K562 (cell line): ENCODE data around the gene SYNGR3. TPM values are rescaled to one million over a fixed set of nuclear protein-coding genes. Genes with fewer than 3 reads are reported as not detected.
A peak's percentile ranks its signal among the peaks of the same experiment; 100 is the strongest.

Experiments used
- FIP1L1 ChIP-seq: fragments of 200-400 bp; formaldehyde crosslinking; IDR thresholded peaks from 2 replicates; pipeline ENCODE4 v1.6.1; 2018; ENCODE audit warnings: mild to moderate bottlenecking, low read depth, low read length; ENCODE audit not compliant: poor library complexity, severe bottlenecking
- KAT7 ChIP-seq: sonication (generic); formaldehyde crosslinking; IDR thresholded peaks from 2 replicates; pipeline ENCODE4 v1.8.0; 2022; ENCODE audit warnings: missing genetic modification reagents, mild to moderate bottlenecking, borderline replicate concordance
- MAZ ChIP-seq, 2 experiments: fragments of 450-650 bp in 1 of 2; sonication (generic) in 1 of 2; formaldehyde crosslinking; IDR thresholded peaks in 1 of 2; conservative IDR thresholded peaks in 1 of 2; 2 replicates each; pipeline versions ENCODE4 v1.4.0 to v1.5.0; 2020; ENCODE audit warnings: mild to moderate bottlenecking in 1 of 2, missing genetic modification reagents in 1 of 2
- MEIS2 ChIP-seq: fragments of 450-650 bp; IDR thresholded peaks from 2 replicates; pipeline ENCODE4 v1.6.1; 2014; ENCODE audit warnings: mild to moderate bottlenecking; ENCODE audit not compliant: partially characterized antibody
- MGA ChIP-seq: fragments of 450-650 bp; IDR thresholded peaks from 2 replicates; pipeline ENCODE4 v1.6.1; 2016; ENCODE audit warnings: mild to moderate bottlenecking, moderate library complexity
- NELFE ChIP-seq: IDR thresholded peaks from 2 replicates; pipeline ENCODE4 v1.6.1; 2011; ENCODE audit warnings: mild to moderate bottlenecking; ENCODE audit not compliant: insufficient read depth, insufficient read length
- SP2 ChIP-seq: IDR thresholded peaks from 2 replicates; pipeline ENCODE4 v1.6.1; 2011; ENCODE audit warnings: mild to moderate bottlenecking, low read depth, low read length, moderate library complexity; ENCODE audit not compliant: poor library complexity, severe bottlenecking; ENCODE audit errors: extremely low read depth
- TFAP4 ChIP-seq: sonication (generic); formaldehyde crosslinking; IDR thresholded peaks from 2 replicates; pipeline ENCODE4 v1.8.0; 2022; ENCODE audit warnings: missing genetic modification reagents, mild to moderate bottlenecking, moderate library complexity, borderline replicate concordance
- ZBTB1 ChIP-seq: sonication (generic); formaldehyde crosslinking; IDR thresholded peaks from 2 replicates; pipeline ENCODE4 v1.8.1; 2023; ENCODE audit warnings: missing genetic modification reagents, low read depth, mild to moderate bottlenecking, borderline replicate concordance
- ZNF347 ChIP-seq: fragments of 450-650 bp; formaldehyde crosslinking; IDR thresholded peaks from 2 replicates; pipeline ENCODE4 v1.4.0; 2020; ENCODE audit warnings: low read depth, mild to moderate bottlenecking, moderate library complexity
- ZNF436 ChIP-seq: fragments of 250-450, 450-650 bp; sonication (Bioruptor Pico); formaldehyde crosslinking; IDR thresholded peaks from 2 replicates; pipeline ENCODE4 v1.7.0; 2020; ENCODE audit warnings: mild to moderate bottlenecking
- polyA plus RNA-seq, 8 experiments: library from polyadenylated mRNA; depleted of rRNA in 4 of 8; stranded (reverse) in 5 of 8; unstranded in 3 of 8; fragments of >200 nt; fragmentation: Nextera tagmentation in 2 of 8; fragmentation: Illumina TruSeq in 1 of 8; extraction: Ambion mirVana in 2 of 8; extraction: Trizol in 1 of 8; gene quantifications; 2 replicates each; pipeline versions ENCODE4 v1.2.1 to v1.2.3, GENCODE V29; 2011 to 2014; ENCODE audit warnings: inconsistent platforms in 1 of 8, missing spikeins in 1 of 8
- total RNA-seq, 7 experiments: library from RNA; depleted of rRNA in 6 of 7; stranded (reverse); fragments of >200 nt in 6 of 7; fragmentation: Illumina TruSeq in 2 of 7; extraction: Trizol in 2 of 7; gene quantifications; 2 replicates each; pipeline versions ENCODE4 v1.2.1 to v1.2.3, GENCODE V29; 2011 to 2021; ENCODE audit warnings: low replicate concordance in 1 of 7

SYNGR3 gene
- total and polyA plus RNA-seq, 9 of the 15 experiments (the other 6 are each of a cell fraction or from before 2014, with no cell fraction given): 3.7 to 69.2 (median 36.3) TPM

GRCh38 chr16:1942810-1943726 is 46.7 kb upstream of the SYNGR3 start, which contains the start of gene MSRB1 (continued):
- TF ChIP-seq MGA (no peak), NELFE (no peak), ZBTB1 (no peak), MAZ (CRISPR knock-in tag; conservative IDR thresholded peaks at IDR 0.05 in 1 of 2, IDR thresholded peaks at IDR 0.05 in 1 of 2) (peak; percentile 49 to 61; a peak in 2 of 4 replicates), KAT7 (CRISPR knock-in tag) (no peak), FIP1L1 (peak; percentile 24), ZNF347 (no peak), MEIS2 (no peak), ZNF436 (CRISPR knock-in tag) (no peak), SP2 (peak; percentile 37), TFAP4 (CRISPR knock-in tag) (peak; percentile 90)
